22Rv1 (cell line): Measurements from ENCODE around the gene CHPF.

ENCODE experiments used
- ZFX ChIP-seq: fragments of 450-650 bp; IDR thresholded peaks from 2 replicates; pipeline ENCODE4 v1.6.1; 2017; ENCODE audit warnings: antibody characterized with exemption, borderline replicate concordance
- TF ChIP-seq, protein P1 (sequence below): fragments of 450-650 bp; IDR thresholded peaks from 2 replicates; pipeline ENCODE4 v1.5.1; 2017; ENCODE audit warnings: mild to moderate bottlenecking

DNA sequence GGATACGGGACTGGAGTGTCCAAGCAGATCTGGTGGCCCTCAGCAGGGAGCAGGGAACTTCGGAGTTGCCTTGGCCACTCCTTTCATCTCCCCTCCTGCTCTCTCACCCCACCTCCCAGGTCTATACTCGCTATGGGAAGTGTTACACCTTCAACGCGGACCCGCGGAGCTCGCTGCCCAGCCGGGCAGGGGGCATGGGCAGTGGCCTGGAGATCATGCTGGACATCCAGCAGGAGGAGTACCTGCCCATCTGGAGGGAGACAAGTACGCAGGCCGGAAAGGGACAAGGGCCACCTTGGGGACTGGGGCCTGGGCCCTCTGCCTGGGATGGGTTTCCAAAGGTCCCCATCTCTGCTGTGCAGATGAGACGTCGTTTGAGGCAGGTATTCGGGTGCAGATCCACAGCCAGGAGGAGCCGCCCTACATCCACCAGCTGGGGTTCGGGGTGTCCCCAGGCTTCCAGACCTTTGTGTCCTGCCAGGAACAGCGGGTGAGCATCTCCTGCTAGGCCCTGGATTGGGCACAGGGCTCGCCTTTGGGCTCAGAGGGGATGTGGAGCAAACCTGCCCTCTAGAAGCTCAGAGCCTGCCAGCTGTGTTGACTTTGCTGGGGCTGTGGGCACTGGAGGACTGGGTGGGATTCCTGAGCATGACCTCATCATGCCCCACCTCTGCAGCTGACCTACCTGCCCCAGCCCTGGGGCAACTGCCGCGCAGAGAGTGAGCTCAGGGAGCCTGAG, 11.8 kb downstream of the CHPF start:
- TF ChIP-seq, protein P1, sequence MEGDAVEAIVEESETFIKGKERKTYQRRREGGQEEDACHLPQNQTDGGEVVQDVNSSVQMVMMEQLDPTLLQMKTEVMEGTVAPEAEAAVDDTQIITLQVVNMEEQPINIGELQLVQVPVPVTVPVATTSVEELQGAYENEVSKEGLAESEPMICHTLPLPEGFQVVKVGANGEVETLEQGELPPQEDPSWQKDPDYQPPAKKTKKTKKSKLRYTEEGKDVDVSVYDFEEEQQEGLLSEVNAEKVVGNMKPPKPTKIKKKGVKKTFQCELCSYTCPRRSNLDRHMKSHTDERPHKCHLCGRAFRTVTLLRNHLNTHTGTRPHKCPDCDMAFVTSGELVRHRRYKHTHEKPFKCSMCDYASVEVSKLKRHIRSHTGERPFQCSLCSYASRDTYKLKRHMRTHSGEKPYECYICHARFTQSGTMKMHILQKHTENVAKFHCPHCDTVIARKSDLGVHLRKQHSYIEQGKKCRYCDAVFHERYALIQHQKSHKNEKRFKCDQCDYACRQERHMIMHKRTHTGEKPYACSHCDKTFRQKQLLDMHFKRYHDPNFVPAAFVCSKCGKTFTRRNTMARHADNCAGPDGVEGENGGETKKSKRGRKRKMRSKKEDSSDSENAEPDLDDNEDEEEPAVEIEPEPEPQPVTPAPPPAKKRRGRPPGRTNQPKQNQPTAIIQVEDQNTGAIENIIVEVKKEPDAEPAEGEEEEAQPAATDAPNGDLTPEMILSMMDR = no peak
- no peak for TF ChIP-seq ZFX
